Activated B cell treated with CpG ODN at 0.5 μM for 24 hours (primary cell): ENCODE results near the gene NBEAL1. TPM values are rescaled to one million over a fixed set of nuclear protein-coding genes. Genes with fewer than 3 reads are reported as not detected.
"Not testable (repeated sequence)": the region's sequence is repeated elsewhere in the genome, so short reads cannot be mapped to it uniquely, and the experiment has no call there.

ENCODE experiments used
- ATAC-seq: fragments of 200-7000 bp; cut with Tn5 transposase; one replicate; pipeline ENCODE4 v1.10.0; 2021; ENCODE audit warnings: low read depth, mild to moderate bottlenecking, moderate library complexity
- CTCF ChIA-PET: fragments of 350-600 bp; sonication (Branson Sonifier 250); formaldehyde crosslinking; loops from one replicate; lab custom pipeline; 2021; ENCODE audit warnings: antibody characterized with exemption; lab: Charles Lee
- POLR2A ChIA-PET: fragments of 350-600 bp; sonication (Branson Sonifier 250); formaldehyde crosslinking; loops from one replicate; lab custom pipeline; 2021; ENCODE audit warnings: antibody characterized with exemption; lab: Charles Lee
- DNase-seq: peaks from one replicate; pipeline ENCODE4 v3.0.0; 2022
- H3K27ac Mint-ChIP-seq: one replicate; pipeline ENCODE4 v1.8.0; 2020; ENCODE audit warnings: mixed read lengths
- H3K27me3 Mint-ChIP-seq: one replicate; pipeline ENCODE4 v1.8.0; 2021; ENCODE audit warnings: mixed read lengths
- H3K36me3 Mint-ChIP-seq: one replicate; pipeline ENCODE4 v1.8.0; 2021; ENCODE audit warnings: low read depth, mixed read lengths
- H3K4me1 Mint-ChIP-seq: one replicate; pipeline ENCODE4 v1.8.0; 2021; ENCODE audit warnings: mixed read lengths
- H3K4me3 Mint-ChIP-seq: one replicate; pipeline ENCODE4 v1.8.0; 2020; ENCODE audit warnings: mild to moderate bottlenecking, mixed read lengths
- H3K9me3 Mint-ChIP-seq: one replicate; pipeline ENCODE4 v1.8.0; 2020; ENCODE audit warnings: mixed read lengths
- intact Hi-C: fragments of 100-400 bp; cut with micrococcal nuclease; formaldehyde crosslinking; loops from one replicate; pipeline ENCODE4 v1.15.1; 2024
- total RNA-seq: library from RNA; stranded (reverse); gene quantifications from 2 replicates; pipeline ENCODE4 v1.2.3, GENCODE V29; 2022
- TF ChIP-seq, protein P1 (sequence below): fragments of 200-600 bp; IDR thresholded peaks from one replicate; pipeline ENCODE4 v1.8.0; 2022; ENCODE audit warnings: antibody characterized with exemption, mild to moderate bottlenecking

NBEAL1 gene
- total RNA-seq, 1 donor from 2014 or later = 8.9 TPM

GRCh38 chr2:203037026-203037425 lies 22.4 kb downstream of the NBEAL1 start:
- H3K4me3 Mint-ChIP-seq = no peak overlapping the region
- no peaks in the 10 kb centered on the region for H3K27me3 Mint-ChIP-seq
- TF ChIP-seq, protein P1, sequence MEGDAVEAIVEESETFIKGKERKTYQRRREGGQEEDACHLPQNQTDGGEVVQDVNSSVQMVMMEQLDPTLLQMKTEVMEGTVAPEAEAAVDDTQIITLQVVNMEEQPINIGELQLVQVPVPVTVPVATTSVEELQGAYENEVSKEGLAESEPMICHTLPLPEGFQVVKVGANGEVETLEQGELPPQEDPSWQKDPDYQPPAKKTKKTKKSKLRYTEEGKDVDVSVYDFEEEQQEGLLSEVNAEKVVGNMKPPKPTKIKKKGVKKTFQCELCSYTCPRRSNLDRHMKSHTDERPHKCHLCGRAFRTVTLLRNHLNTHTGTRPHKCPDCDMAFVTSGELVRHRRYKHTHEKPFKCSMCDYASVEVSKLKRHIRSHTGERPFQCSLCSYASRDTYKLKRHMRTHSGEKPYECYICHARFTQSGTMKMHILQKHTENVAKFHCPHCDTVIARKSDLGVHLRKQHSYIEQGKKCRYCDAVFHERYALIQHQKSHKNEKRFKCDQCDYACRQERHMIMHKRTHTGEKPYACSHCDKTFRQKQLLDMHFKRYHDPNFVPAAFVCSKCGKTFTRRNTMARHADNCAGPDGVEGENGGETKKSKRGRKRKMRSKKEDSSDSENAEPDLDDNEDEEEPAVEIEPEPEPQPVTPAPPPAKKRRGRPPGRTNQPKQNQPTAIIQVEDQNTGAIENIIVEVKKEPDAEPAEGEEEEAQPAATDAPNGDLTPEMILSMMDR = no peak
- intact Hi-C loops = no loop called here
- no peak for DNase-seq
- POLR2A ChIA-PET = no interaction called here
- CTCF ChIA-PET = no interaction called here
- H3K36me3 Mint-ChIP-seq = peaks cover 8% of the 10 kb centered on the region
- peaks cover 2% of the 10 kb centered on the region for H3K9me3 Mint-ChIP-seq
- no peaks in the 10 kb centered on the region for H3K4me1 Mint-ChIP-seq
- ATAC-seq = no peak
- H3K27ac Mint-ChIP-seq = no peak overlapping the region

DNA sequence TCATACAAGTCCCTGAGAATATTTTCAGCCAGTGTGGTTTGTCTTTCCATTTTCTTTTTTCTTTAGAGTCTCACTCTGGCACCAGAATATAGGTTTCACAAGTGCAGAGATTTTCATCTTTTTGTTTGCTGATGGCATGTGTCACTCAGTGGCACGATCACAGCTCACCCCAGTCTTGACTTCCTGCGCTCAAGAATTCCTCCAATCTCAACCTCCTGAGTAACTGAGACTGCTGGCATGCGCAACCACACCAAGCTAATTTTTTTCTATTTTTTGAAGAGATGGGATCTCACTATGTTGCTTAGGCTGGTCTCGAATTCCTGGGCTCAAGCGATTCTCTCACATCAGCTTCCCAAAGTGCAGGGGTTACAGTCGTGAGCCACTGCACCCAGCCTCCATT lies 23.9 kb downstream of the NBEAL1 start:
- H3K27me3 Mint-ChIP-seq = no peaks in the 10 kb centered on the region
- TF ChIP-seq, protein P1 = no peak
- intact Hi-C loops = no loop called here
- CTCF ChIA-PET = no interaction called here
- H3K9me3 Mint-ChIP-seq = no peaks in the 10 kb centered on the region
- H3K27ac Mint-ChIP-seq = no peak overlapping the region
- POLR2A ChIA-PET = no interaction called here
- H3K36me3 Mint-ChIP-seq = peaks cover 14% of the 10 kb centered on the region
- no peaks in the 10 kb centered on the region for H3K4me1 Mint-ChIP-seq
- no peak overlapping the region for H3K4me3 Mint-ChIP-seq
- ATAC-seq = no peak
- no peak for DNase-seq

DNA sequence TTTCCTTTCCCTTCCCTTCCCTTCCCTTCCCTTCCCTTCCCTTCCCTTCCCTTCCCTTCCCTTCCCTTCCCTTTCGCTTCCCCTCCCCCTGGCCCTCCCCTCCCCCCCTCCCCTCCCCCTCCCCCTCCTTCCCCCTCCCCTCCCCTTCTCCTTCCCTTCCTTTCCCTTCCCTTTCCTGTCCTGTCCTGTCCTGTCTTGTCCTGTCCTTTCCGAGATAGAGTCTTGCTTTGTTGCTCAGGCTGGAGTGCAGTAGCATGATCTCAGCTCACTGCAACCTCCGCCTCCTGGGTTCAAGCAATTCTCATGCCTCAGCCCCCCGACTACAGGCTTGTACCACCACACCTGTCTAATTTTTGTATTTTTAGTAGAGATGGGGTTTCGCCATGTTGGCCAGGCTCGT lies 24.5 kb downstream of the NBEAL1 start:
- H3K27ac Mint-ChIP-seq, CTCF ChIA-PET, H3K9me3 Mint-ChIP-seq, DNase-seq, H3K4me3 Mint-ChIP-seq, H3K4me1 Mint-ChIP-seq, POLR2A ChIA-PET, H3K27me3 Mint-ChIP-seq, ATAC-seq, intact Hi-C loops: not testable (repeated sequence)
- H3K36me3 Mint-ChIP-seq = peaks cover 18% of the 10 kb centered on the region

- intact Hi-C loops = no loop called here
- H3K9me3 Mint-ChIP-seq = no peaks in the 10 kb centered on the region
- ChIA-PET POLR2A (no interaction called here), CTCF (no interaction called here)
- H3K27ac Mint-ChIP-seq = no peak overlapping the region
- no peak overlapping the region for H3K4me3 Mint-ChIP-seq
- TF ChIP-seq, protein P1 = no peak
- H3K4me1 Mint-ChIP-seq = no peaks in the 10 kb centered on the region
- no peak for DNase-seq
- no peak for ATAC-seq
- peaks cover 18% of the 10 kb centered on the region for H3K36me3 Mint-ChIP-seq
- no peaks in the 10 kb centered on the region for H3K27me3 Mint-ChIP-seq
Observed at GRCh38 chr2:203040966-203041521, 26.4 kb downstream of the NBEAL1 start.

DNA sequence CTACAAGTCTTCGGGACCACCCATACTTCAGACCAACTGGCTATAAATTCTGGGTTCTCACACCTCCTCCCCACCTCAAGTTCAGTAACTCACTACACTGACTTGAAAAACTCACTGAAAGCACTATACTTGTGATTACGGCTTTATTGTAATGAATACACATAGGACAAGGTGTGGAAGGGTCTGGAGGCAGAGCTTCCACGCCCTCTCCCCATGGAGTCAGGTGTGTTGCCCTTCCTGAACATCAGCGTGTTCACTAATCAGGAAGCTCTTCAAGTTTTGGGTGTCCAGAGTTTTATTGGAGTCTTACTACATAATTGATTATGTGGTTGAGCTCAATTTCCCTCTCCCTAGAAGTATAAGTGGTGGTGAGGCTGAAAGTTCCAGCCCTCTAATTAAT lies 27.5 kb downstream of the NBEAL1 start:
- H3K27ac Mint-ChIP-seq = no peak overlapping the region
- no peaks in the 10 kb centered on the region for H3K9me3 Mint-ChIP-seq
- DNase-seq (no peak), ATAC-seq (no peak)
- H3K27me3 Mint-ChIP-seq = no peaks in the 10 kb centered on the region
- H3K4me1 Mint-ChIP-seq = no peaks in the 10 kb centered on the region
- ChIA-PET POLR2A (no interaction called here), CTCF (no interaction called here)
- TF ChIP-seq, protein P1 = no peak
- H3K4me3 Mint-ChIP-seq = no peak overlapping the region
- intact Hi-C loops = no loop called here
- peaks cover 18% of the 10 kb centered on the region for H3K36me3 Mint-ChIP-seq

- Mint-ChIP-seq H3K27me3 (no peaks in the 10 kb centered on the region), H3K36me3 (peaks cover 18% of the 10 kb centered on the region), H3K9me3 (no peaks in the 10 kb centered on the region), H3K27ac (no peak overlapping the region), H3K4me3 (no peak overlapping the region), H3K4me1 (no peaks in the 10 kb centered on the region)
- ChIA-PET POLR2A (interaction anchor here (0.6 kb wide), 1 partner anchor 25 kb away, joined by 3 read pairs; no protein-coding TSS in a partner anchor), CTCF (no interaction called here)
- intact Hi-C loops = no loop called here
- no peak for DNase-seq
- no peak for ATAC-seq
- TF ChIP-seq, protein P1 = no peak
Observed at GRCh38 chr2:203043226-203043625, 28.6 kb downstream of the NBEAL1 start.
